Skeletal muscle tissue (tissue), 4 donors: ENCODE measurements around the gene HPCAL1. TPM values are rescaled to one million over a fixed set of nuclear protein-coding genes. Genes with fewer than 3 reads are reported as not detected.
"Not testable (repeated sequence)": the region's sequence is repeated elsewhere in the genome, so short reads cannot be mapped to it uniquely, and the experiment has no call there.

Experiments
- H3K27ac ChIP-seq: one replicate; pipeline ENCODE4 v1.7.0; 2013; ENCODE audit warnings: mild to moderate bottlenecking, low read depth, low read length, inconsistent platforms
- H3K27me3 ChIP-seq, 3 donors: one replicate each; pipeline ENCODE4 v1.7.0; 2013; ENCODE audit warnings: low read length in 3 of 3; ENCODE audit not compliant: control insufficient read depth in 3 of 3, insufficient read depth in 3 of 3
- H3K36me3 ChIP-seq, 3 donors: one replicate each; pipeline ENCODE4 v1.7.0; 2013; ENCODE audit warnings: low read length in 3 of 3; ENCODE audit not compliant: control insufficient read depth in 3 of 3, insufficient read depth in 3 of 3
- H3K4me1 ChIP-seq, 3 donors: one replicate each; pipeline ENCODE4 v1.7.0; 2013; ENCODE audit warnings: low read length in 3 of 3, mild to moderate bottlenecking in 3 of 3; ENCODE audit not compliant: control insufficient read depth in 3 of 3, insufficient read depth in 3 of 3
- H3K4me3 ChIP-seq, 3 donors: one replicate each; pipeline ENCODE4 v1.7.0; 2013; ENCODE audit warnings: low read length in 3 of 3
- H3K9ac ChIP-seq, 3 donors: one replicate each; pipeline ENCODE4 v1.7.0; 2013; ENCODE audit warnings: low read length in 3 of 3, mild to moderate bottlenecking in 3 of 3, moderate library complexity in 2 of 3, low read depth in 1 of 3
- H3K9me3 ChIP-seq, 3 donors: one replicate each; pipeline ENCODE4 v1.7.0; 2013; ENCODE audit warnings: low read length in 3 of 3; ENCODE audit not compliant: control insufficient read depth in 3 of 3
- total RNA-seq: library from RNA; depleted of rRNA; stranded (reverse); fragments of >200 nt; gene quantifications from one replicate; pipeline ENCODE4 v1.2.3, GENCODE V29; 2014
- donor health status: Osteomylitis.

Gene HPCAL1
- total RNA-seq, 1 donor from 2014 or later, result 15.1 TPM

GRCh38 chr2:10258326-10258725 lies 44.4 kb upstream of the HPCAL1 start:
- Histone ChIP-seq H3K4me1 (no peaks in the 10 kb centered on the region), H3K9me3 (no peaks in the 10 kb centered on the region), H3K36me3 (no peaks in the 10 kb centered on the region), H3K9ac (no peak overlapping the region), H3K27me3 (peaks cover 9 to 18% (median 11%) of the 10 kb centered on the region in 3 donors), H3K4me3 (no peak overlapping the region), H3K27ac (no peak overlapping the region)

GRCh38 chr2:10258726-10259125 lies 44.0 kb upstream of the HPCAL1 start:
- Histone ChIP-seq H3K27me3 (peaks cover 9 to 18% (median 11%) of the 10 kb centered on the region in 3 donors), H3K9me3 (no peaks in the 10 kb centered on the region), H3K4me3 (no peak overlapping the region), H3K9ac (no peak overlapping the region), H3K27ac (no peak overlapping the region), H3K4me1 (no peaks in the 10 kb centered on the region), H3K36me3 (no peaks in the 10 kb centered on the region)

- Histone ChIP-seq H3K4me1 (no peaks in the 10 kb centered on the region), H3K9ac (no peak overlapping the region), H3K4me3 (no peak overlapping the region), H3K27me3 (peaks cover 4 to 12% (median 8%) of the 10 kb centered on the region in 3 donors), H3K36me3 (no peaks in the 10 kb centered on the region), H3K27ac (no peak overlapping the region), H3K9me3 (no peaks in the 10 kb centered on the region)
These were observed 42.6 kb upstream of the HPCAL1 start for GRCh38 chr2:10260130-10260529.

GRCh38 chr2:10263526-10263925 lies 39.2 kb upstream of the HPCAL1 start:
- not testable (repeated sequence) for H3K36me3 ChIP-seq, H3K9ac ChIP-seq, H3K4me3 ChIP-seq, H3K27me3 ChIP-seq, H3K4me1 ChIP-seq, H3K9me3 ChIP-seq, H3K27ac ChIP-seq

DNA sequence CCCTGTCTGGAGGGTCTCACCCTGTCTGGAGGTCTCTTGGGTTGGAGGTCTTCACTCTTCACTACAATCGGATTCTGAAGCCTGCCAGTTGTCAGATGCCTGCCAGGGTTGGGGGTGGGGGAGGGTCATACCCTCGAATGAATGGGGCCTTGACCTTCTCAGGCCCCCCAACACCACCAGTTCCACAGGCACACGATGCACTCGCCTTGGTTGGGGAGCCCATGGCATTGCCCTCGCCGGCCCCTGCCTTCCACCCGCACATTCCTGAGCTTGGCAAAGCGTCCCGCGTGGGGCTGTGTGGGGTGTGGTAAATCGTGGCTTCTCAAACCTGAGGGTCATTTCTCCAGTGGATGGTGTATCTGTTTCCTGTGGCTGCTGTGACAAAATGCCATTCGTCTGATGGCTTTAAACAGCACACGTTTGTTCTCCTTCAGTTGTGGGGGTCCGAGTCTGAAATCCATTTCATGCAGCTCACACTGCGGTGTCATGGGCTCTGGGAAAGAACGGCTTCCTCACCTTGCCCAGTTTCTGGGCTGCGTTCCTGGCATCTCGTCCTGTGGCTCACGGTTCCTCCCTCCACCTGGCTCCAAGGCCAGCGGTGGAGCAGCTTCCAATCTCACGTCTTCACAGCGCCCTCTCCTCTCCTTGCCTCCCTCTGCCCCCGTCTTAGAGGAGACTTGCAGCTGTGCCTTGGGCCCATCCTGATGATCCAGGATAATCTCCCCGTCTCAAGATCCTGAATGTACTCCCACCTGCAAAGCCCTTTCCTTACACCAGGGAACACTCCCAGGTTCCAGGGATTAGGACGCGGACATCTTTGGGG lies 38.0 kb upstream of the HPCAL1 start:
- no peaks in the 10 kb centered on the region for H3K36me3 ChIP-seq
- no peak overlapping the region for H3K9ac ChIP-seq
- no peak overlapping the region for H3K27ac ChIP-seq
- H3K27me3 ChIP-seq, result peaks cover 0 to 2% (median 0%) of the 10 kb centered on the region in 3 donors
- no peaks in the 10 kb centered on the region for H3K9me3 ChIP-seq
- no peak overlapping the region for H3K4me3 ChIP-seq
- peaks cover 3 to 7% (median 3%) of the 10 kb centered on the region in 3 donors for H3K4me1 ChIP-seq

DNA sequence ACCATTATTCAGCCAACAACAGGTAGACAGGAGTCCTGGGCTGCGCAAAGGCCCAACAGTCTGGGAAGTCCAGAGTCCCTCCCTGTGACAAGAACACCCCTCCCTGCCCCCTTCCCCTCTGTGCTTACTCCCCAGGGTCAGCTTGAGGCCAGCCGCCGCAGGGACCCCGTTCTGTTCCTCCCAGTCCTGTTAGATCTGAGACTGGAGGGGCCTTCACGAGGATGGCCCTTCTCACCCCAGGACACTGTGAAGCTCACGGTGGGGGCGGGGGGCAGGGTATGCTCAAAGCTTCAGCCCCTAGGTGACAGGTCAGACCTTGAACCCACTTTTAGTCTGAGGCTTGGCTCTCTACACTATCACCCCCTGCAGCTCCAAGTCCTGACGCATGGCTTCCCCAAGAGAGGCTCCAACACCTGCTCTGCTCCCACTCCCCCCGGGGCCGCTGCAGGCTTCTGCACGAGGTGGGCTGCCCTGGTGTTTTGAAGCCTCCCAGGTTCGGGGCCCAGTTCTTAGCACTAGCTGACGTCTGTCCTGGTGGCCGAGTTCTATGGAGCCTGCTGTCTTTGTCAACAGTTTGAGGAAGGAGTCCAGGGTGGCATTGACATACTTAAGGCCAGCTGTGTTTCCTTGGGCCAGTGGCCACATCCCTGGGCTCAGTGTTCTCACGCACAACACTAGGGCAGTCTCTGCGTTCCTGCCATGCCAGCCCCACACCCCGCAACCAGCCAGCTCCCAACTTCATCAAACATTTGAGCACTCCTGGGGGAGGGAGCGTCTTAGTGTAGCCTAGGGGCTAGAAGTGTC lies 37.2 kb upstream of the HPCAL1 start:
- Histone ChIP-seq H3K27me3 (peaks cover 0 to 2% (median 0%) of the 10 kb centered on the region in 3 donors), H3K9ac (no peak overlapping the region), H3K36me3 (no peaks in the 10 kb centered on the region), H3K4me3 (no peak overlapping the region), H3K4me1 (peaks cover 3 to 7% (median 3%) of the 10 kb centered on the region in 3 donors), H3K9me3 (no peaks in the 10 kb centered on the region), H3K27ac (no peak overlapping the region)

DNA sequence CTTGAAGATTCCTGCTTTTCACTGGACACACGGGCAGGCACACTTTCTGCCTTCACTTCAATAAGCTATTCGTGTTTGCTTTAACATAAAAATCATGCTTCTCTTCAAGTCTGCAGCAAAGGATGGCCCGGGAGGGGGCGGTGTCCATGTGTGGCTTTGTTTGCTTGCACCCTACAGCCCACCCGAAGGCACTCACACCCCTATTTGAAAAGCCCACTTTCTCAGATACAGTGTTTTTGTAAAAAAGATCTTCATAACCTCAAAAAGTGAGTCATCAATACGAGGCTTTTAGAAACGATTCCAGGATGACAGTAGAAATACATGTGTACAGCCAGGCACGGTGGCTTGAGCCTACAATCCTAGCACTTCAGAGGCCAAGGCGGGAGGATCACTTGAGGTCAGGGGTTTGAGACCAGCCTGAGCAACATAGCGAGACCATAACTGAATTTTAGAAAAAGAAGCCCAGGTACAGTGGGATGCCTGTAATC lies 36.5 kb upstream of the HPCAL1 start:
- Histone ChIP-seq H3K27me3 (peaks cover 0 to 2% (median 0%) of the 10 kb centered on the region in 3 donors), H3K4me1 (peaks cover 3 to 7% (median 3%) of the 10 kb centered on the region in 3 donors), H3K9me3 (no peaks in the 10 kb centered on the region), H3K9ac (no peak overlapping the region), H3K4me3 (no peak overlapping the region), H3K27ac (no peak overlapping the region), H3K36me3 (no peaks in the 10 kb centered on the region)

- peaks cover 0 to 2% (median 0%) of the 10 kb centered on the region in 3 donors for H3K27me3 ChIP-seq
- H3K9me3 ChIP-seq, result no peaks in the 10 kb centered on the region
- H3K9ac ChIP-seq, result no peak overlapping the region
- no peaks in the 10 kb centered on the region for H3K36me3 ChIP-seq
- H3K4me3 ChIP-seq, result no peak overlapping the region
- H3K27ac ChIP-seq, result no peak overlapping the region
- H3K4me1 ChIP-seq, result peaks cover 3 to 7% (median 3%) of the 10 kb centered on the region in 3 donors
These were observed 35.7 kb upstream of the HPCAL1 start for GRCh38 chr2:10267036-10267435.

- Histone ChIP-seq H3K9ac (no peak overlapping the region), H3K27ac (no peak overlapping the region), H3K36me3 (no peaks in the 10 kb centered on the region), H3K4me1 (peaks cover 3 to 7% (median 3%) of the 10 kb centered on the region in 3 donors), H3K9me3 (no peaks in the 10 kb centered on the region), H3K4me3 (no peak overlapping the region), H3K27me3 (peaks cover 0 to 2% (median 0%) of the 10 kb centered on the region in 3 donors)
These were observed 34.9 kb upstream of the HPCAL1 start for GRCh38 chr2:10267551-10268465.
